T-helper 2 cell (primary cell): ENCODE results near the gene ERC2.

Experiments used
- DNase-seq, 5 experiments: peaks; one replicate each; pipeline versions ENCODE4 v3.0.0 to v3.0.0-alpha.2; 2012 to 2022

Gene ERC2

DNA sequence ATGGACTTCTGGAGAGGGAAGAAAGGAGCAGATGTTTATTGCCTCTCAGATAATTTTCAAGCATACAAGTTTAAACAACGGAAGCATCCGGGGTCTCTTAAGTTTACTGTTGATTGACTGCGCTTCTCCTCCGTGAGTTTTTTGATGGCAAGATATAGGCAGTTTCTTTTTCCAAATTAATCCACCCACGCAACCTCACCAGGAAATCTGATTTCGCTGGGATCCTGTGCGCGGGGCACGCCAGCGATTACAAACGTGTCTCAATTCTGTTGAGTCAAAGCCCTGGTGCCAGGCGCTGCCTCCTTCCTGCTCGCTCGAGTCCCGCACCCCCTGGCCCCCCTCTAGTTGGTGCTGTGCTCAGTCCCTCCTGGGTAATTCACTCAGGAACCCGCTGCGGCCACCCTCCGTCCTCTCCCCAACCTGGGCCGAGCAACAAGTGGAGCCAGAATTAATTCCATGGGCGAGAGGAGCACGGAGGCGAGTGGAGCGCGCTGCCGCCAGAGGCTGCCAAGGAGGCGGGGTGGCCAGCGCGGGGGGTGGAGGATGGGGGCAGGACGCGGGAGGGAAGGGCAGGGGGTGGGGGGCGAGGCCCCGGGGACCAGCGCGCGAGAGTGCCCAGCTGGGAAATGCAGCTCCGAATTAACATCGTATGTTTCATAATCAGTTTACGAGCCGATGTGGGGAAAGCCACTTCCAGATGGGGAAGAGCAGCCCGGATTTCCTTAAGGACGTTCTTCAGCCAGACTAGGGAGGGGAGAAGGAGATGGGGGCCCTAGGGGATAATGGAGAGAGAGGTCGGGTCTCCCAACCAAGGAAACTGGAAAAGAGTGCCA, 987.1 kb downstream of the ERC2 start:
- DNase-seq = no peak

DNA sequence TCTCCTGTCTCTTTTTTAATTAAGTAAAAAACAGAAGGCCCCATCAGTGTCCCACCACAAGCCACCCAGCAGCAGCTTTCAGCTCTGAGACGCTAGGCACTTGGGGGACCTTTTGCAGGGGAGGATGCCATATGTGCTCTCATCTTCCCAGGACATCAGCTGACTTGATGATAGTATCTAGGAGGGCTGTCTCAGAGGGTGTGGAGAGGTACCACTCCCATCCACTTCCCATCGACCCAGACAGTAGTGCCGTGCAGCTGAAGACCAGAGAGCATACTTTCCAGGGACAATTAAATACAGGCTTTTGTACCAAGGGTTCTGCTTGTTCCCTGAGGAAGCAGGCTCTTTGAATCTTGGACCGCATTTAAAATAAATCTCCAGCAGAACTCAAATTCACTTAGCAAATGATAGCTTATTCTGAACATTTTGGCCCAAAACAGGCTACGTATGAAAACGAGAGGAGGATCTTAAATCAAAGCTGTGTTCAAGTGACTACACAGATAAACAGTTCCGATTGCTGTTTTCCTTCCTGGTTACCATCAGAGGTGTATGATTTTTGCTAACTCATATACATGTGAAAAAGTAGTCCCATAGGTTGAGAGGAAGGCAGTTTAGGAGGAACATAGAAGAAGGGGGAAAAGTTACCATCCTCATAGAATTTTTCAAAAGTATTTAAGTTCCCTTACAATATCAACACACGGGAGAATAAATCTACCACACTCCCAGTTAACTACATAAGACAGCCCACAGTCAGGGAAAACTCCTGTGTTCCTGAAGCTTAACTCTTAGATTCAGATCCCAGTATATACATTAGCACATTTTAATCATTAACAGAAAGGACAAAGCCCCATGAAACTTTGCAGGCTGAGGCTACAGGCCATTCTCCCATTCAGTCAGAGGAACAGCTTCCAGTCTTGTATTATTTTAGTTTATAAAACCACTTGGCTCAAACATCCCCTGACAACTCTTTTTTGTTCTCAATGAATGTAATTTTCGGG, 990.7 kb downstream of the ERC2 start:
- DNase-seq = no peak

DNA sequence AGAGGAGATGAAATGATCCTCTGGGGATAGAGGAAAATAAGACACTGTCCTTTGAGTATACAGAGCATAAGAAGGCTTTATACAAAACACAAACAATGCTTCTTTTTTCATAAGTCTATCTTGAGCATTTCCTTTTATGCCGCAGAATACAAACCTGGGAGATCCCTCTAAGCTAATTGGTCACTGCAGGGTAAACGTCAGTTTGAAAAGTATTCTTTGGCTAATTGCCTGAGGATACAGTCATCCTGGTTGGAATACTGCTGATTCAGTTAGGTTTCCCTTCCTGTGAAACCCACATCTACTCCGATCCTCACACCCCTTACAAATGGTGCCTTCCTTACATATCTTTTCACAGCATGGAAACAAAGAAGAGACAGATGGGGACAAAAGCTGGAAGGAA, 991.8 kb downstream of the ERC2 start:
- no peak for DNase-seq

DNA sequence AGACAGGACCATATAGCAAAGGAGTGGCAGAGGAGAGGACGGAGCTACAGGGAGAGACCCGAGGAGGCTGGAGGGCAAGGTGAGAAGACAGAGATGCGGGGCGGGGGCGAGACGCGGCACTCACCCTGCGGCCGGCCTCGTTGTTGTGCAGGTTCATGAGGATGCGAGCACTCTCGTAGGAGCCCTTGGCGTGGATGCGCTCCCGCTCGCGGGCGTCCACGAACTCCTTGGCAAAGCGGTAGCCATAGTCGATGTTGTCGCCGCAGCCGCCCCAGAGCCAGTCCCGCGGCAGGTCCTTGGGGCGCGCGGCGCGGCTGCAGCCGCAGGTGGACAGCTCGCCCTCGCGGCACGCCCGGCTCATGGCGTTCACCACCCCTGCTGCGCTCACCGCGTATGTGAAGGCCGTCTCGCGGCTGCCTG, 994.0 kb downstream of the ERC2 start:
- DNase-seq = no peak

DNA sequence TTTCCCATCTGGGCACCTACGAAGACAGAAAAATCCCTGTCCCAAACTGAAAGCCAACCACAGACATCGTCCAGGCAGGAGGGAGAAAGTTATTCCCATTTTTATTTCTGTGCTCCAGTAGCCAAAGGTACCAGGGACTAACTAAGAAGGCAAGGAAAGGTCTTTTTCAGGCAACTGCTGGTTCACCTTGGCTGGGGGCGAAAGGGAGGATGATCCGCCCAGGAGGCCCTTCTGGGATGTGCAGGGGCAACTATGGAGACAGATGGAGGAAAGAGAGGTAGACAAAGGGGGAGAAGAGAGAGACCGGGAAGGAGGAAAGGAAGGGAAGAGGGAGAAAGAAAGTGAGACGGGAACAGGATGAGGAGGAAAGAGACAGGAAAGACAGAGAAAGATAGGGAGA, 994.5 kb downstream of the ERC2 start:
- DNase-seq = no peak

DNA sequence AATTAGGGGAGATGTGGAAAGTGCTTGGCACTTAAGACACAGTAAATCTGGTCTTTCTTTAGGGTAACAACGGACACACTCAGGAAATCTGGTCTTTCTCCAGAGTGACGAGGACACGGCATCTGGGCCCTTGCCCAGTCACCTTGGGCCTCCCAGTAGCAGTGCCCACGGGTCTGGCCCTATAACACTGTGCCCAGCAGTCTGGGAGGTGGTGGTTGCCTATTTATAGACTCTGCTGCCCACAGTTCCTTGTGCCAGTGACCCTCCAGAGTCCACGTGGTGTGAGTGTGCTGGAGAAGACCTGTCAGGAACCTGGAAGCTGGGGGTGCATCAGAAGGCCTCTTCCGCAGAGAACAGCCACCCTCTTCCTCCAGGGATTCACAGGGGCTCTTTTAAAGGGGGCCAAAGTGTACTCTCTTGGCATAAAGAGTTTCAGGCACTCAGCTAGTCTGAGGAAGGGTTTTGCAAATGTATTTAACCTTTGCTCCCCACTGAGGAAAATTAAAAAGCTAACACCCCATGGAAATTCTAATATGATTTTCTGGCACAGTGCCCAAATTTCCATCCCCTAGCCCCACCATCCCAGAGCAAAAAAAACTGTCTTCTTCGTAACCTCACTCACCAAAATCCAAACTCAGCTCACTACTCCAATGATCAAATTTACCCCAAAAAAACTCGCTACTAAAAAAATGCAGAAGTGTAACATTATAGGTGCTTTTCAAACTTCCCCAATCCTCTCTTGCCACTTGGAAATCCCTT, 996.6 kb downstream of the ERC2 start:
- DNase-seq = no peak

DNA sequence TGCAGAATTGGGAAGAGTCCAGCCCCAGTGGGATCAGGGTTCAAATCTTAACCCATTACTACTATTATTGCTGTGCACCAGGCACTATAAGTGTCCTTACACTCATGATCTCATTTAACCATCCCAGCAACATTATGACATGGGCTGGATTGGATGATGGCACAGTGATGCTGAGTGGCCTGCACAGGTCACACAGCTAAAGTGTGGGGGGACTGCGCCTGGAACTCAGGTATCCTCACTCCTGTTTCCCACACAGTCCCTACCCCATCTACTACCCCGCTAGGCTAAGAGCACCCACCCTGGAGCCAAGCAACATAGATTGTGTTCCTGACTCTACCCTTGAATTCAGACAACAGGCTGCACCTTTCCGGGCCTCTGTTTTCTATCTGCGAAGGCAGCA, 997.2 kb downstream of the ERC2 start:
- DNase-seq = no peak

DNA sequence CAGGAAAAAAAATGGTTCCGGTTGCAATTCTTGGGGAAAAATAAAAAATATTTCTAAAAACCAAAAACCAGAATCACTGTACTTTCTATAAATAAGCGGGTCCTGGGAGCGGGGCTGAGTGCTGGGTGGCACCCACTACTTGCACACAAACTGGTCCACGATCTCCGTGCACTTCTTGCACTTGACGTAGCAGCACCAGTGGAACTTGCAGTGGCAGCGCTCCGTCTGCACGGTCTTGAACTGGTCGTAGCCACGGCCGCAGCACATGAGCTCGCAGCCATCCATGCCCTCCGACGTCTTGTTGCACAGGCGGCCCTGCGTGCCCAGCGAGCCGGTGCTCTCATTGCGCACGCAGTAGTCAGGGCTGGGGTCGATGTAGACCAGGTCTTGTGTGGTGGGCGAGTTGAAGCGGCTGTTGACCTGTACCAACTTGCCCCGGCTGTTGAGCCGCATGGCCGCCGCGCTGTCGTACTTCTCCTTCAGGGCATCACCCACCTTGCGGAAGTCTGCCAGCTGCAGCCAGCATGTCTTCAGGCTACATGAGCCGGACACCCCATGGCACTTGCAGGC, 998.2 kb downstream of the ERC2 start:
- no peak for DNase-seq

DNA sequence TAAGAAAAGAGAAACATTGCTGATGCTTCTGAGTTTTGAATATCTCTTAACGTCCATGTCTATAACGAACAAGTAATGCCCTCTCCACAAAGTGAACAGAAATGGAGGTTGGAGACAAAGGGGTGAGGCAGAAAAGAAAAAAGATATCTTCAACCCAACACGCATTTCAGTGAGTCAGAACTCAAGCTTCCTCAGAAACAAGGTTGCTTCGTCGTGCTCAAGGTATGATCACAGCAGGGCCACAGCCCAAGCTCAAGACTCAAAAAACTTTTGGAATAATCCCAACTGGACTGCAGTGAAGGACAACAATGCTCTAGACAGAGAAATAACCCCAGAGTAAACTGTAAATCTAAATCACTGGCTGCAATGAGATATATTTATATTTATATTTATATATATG, 1000.0 kb downstream of the ERC2 start:
- DNase-seq = no peak

DNA sequence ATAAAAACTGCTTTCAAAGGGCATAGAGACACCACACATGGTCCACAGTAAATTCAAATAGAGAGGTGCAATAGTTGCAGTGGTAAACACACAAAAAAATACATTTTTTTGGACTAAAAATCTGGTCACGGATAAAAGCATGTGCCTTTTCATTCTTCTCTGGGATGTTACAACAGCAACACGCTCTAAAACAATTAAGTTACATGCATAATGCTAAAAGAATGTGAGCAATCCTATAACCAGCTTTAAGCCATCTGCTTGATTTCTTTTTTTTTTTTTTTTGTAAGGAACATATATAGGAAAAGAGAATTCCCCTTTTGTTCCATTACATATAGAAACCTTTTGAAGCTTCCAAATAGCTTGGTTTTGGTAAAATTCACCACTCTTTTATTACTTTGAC, 1001.2 kb downstream of the ERC2 start:
- no peak for DNase-seq

DNA sequence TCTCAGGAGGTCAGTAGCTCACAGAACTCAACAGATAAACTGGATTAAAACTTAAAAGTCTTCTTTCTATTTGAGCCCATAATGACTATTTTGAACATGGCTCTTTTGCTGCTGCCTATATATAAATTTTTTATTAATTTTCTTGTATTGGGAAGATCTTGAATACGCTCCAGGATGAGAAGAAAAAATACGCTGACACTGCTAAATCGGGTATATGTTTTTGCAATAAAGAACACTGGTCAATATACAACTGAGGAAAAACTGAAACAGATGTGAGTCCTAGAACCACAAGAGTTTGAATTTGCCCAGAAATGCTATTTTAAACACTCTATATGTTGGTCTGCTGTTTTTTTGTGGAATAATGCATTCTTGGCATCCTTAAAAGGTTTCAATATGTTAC, 1001.7 kb downstream of the ERC2 start:
- DNase-seq = no peak

DNA sequence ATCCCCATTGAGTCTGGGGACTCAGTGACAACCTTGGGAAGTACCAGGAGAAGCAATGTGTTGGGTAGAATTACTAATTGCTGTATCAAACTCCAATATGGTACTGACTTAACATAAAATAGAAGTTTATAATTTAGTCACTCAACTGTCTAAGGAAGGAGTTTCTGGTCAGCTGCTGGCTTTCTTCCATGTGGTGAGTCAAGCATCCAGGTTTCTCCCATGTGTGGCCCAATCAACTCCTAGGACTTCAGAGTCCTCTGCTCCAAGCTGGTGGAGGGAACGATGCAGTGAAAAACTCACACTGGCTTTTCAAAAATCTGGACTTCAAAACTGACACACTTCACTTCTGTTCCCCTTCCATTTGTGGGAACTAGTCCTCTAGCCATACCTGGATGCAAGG, 1006.4 kb downstream of the ERC2 start:
- no peak for DNase-seq

DNA sequence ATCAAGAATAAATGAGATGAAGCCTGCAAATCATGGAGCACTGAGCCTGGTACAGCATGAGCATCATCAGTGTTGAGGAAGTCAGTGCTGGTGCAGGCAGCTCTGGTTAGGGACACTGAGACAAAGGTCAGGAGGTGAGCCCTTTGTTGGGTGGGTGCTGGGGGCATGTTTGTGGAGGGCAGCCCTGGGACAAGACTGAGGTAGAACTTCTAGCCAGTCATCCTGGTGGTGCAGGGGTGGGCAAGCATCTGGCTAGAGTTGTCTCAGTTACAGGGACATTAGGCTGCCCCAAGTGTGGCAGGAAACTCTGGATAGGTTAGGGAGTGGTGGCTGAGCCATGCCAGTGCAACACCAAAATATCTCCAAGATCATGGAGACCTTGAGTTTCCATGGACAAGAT, 1008.4 kb downstream of the ERC2 start:
- no peak for DNase-seq
